SIG-M5 treated with dmso at 0.1 percent for 504 hours (cell line): Measurements from ENCODE around the gene DCAF12.
"Not testable (repeated sequence)": the region's sequence is repeated elsewhere in the genome, so short reads cannot be mapped to it uniquely, and the experiment has no call there.

Experiments used
- DNase-seq: peaks from one replicate; lab custom pipeline; 2025; ENCODE audit not compliant: unreplicated experiment; lab: John Stamatoyannopoulos, UW

The DCAF12 gene

DNA sequence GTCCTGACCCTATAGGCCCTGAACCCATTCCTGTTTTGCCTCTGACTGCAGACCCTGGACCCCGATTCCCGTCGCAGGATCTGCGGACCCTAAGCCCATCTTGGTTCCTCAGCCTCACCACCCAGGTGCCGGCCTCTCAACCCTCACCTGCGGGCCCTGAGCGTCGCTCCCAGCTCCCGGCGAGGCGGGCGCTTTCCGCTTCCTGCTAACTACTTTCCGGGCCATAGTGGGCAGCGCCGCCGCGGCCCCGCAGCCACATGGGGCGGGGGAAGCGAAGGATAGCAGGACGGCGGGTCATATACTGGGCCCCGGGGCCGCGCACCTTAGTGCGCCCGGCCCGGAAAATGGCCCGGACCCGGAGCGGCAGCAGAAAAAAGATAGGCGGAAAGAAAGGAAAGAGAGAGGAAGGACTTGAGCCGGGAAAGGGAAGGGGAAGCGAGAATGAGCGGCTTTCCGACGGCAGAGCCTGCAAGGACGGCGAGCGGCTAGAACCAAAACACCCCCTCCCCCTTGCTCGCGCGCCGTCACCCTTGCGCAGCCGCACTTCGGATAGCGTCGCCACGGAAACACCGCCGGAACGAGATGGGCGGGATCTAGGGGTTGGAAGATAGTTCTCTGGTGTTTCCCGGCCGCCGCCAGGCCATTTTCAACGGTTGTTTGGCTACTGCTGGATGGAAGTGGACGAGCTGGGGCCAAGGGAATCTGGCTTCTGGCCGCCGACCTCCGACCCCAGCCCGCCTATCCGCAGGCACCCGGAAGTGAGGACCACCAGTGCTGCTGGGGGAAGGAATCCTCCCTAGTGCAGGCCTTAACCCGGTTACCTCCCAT is at the start of gene DCAF12:
DCAF12 (minus strand) TSS at position 492 of the 828 bp plus-strand sequence; CDS start at position 225, 267 bp downstream.
- DNase-seq: peak; percentile 89

DNA sequence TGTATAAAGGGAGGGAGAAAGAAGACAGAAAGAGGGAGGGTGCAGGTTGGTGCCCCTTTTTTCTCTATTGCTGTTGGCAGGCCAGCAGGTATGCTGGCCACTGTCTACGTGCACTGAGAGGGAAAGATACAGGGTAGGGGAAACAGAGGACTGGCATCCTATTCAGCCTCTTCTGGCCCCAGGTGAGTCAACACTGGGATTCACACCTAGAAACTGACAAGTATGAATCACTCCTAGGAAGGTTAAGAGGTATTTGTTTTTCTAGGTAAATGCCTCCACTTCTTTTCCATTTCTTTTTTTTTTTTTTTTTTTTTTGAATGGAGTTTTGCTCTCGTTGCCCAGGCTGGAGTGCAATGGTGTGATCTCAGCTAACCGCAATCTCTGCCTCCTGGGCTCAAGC is 49.6 kb upstream of the DCAF12 start:
- DNase-seq: no peak

DNA sequence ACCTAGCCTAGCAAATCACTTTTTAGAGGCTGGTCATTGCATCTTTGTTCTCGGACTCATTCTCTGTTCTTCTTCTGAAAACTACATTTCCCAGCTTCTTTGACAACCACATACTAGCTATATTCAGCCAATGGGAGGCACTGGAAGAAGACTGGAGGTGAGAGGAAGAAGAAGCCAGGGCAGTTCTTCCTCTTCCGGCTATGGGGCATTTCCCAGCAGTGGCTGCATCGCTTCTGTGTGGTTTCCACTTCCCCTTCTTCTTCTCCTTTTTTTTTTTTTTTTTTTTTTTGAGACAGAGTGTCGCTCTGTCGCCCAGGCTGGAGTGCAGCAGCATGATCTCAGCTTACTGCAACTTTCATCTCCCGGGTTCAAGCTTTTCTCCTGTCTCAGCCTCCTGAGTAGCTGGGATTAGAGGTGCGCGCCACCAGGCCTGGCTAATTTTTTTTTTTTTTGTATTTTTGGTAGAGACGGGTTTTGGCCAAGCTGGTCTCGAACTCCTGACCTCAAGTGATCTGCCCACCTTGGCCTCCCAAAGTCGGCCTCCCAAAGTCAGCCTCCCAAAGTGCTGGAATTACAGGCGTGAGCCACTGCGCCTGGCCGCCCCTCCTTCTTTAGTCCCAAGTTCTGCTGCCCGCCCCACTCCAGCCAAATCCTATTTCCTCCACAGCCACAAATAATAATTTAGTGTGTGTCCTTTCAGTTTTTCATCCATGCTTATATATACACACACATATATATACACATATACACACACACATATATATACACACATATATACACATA is 45.4 kb upstream of the DCAF12 start:
- DNase-seq: peak; percentile 86

DNA sequence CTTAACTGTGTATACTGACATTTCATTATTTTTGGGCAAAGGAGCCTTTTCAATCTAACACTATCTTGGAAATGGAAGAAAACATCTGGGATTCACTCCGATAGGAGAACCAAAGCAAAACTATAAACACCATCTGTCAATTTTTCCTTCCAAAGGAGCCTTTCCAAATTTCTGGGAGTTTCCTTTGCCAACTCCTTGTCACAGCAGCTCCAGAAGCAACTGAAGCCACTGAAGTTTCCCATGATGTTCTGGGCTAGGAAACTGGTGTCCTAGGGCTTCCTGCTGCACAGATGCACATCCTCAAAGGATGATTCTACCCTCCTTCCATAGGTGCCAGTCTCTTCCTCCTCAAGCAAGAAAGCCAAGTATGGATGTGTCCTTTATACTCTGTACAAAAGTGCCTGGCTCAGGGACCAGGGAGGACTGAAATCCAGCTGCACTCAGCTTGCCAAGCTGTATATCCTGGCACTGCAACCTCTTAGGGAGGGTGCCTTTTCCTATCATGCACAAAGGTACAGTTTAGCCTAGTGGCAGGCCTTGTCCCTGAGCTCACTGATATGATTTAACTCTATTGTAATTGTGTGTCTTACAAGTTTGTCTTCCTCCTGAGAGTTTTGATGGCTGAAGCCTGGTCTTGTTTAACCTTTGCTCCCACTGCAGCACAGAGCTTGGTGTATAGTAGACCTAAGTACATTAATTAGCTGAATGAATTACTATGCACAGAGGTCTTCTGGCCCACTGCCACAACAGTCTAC is 43.9 kb upstream of the DCAF12 start:
- DNase-seq: no peak

DNA sequence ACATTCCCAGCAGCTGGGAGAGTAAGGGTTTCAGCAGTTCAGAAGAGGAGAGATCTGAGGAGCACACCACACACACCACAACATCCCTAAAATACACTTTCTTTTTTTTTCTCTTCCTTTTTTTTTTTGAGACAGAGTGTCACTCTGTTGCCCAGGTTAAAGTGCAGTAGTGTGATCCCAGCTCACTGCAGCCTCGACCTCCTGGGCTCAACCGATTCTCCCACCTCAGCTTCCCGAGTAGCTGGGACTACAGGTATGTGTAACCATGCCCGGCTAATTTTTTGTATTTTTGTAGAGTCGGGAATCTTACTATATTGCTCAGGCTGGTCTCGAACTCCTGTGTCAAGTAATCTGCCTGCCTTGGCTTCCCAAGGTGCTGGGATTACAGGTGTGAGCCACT is 42.6 kb upstream of the DCAF12 start:
- peak; percentile 57 for DNase-seq

DNA sequence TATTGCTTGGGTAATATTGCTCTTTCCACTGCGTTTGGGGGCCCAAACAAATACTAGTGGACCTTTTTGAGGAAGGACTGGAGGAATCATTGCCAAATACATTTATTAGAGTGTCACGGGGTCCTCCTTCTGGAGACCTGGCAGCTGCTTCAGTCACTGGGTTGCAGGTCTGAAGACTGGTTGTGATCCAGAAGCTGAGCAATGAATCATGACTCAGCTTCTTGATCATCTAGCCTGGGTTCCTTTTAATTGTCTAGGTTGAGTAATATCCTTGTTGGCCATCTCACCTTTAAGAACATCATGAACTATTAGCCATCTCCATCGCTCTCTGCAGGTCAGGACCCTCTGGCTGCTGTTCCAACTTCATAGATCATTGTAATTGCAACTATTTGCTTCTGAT is 36.9 kb upstream of the DCAF12 start:
- peak; percentile 19 for DNase-seq

DNA sequence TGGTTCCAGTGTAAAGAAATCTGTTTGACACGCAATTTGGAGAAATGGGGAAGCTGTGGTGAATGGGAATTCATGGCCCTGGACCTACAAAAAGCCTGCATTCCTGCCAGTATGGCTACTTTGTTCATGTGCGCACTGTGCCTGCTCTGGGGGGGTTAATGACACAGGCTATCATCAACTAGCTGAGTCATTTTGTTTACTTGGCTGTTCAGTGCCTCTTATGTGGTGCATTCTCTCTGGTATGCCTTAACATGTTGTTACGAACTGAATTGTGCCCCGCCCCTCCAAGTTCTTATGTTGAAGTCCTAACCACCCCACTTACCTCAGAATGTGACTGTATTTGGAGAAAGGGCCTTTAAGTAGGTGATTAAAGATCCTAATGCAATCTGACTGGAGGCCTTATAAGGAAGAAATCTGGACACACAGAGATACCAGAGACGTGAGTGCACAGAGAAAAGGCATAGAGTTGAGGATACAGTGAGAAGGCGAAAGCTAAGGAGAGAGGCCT is 31.9 kb upstream of the DCAF12 start:
- no peak for DNase-seq

DNA sequence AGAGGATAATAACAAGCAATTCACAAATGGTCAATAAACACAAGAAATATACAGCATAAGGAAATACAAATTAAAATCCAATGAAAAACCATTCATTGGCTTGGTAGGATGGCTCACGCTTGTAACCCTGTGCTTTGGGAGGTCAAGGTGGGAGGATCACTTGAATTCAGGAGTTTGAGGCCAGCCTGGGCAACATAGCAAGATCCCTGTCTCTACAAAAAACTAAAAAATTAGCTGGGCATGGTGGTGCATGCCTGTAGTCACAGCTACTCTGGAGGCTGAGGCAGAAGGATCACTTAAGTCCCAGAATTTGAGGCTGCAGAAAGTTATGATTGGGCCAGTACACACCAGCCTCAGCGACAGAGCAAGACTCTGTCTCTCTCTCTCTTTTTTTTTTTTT is 31.4 kb upstream of the DCAF12 start:
- DNase-seq: no peak

DNA sequence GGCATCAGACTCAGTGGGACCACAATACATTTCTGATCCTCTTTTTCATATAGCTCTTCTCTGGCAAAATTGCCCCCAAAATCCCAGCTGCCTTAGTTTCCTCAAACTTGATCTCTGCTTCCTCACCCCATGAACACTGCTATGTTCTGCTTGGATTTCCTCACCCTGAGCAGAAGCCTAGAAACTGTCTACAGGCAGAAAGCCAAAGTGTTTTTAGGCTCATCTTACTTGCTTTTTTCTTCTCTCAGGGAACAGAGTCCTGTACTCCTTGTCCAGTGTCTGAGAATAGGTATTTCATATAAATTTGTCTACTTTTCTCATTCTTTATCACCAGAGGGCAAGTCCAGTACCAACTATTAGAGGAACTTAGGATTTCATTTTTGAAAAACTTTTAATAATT is 30.8 kb upstream of the DCAF12 start:
- no peak for DNase-seq

DNA sequence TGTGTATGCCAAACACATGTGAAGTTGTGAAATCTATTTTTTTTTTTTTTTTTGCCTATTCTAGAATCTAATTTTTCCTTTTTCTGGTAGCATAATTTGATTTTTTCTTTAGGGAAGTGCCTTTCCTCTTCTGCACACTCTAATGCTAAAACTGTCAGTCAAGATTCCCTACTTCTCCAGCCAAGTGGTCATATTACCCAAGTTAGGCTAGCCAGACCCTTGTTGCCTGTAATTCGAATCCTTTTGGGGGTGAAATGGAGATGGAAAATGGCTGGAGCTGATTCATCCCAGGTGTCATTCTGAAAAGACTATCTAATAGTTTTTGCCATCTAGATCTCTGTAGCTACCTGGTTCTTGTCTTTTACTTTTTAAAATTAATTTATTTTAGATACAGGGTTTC is 27.6 kb upstream of the DCAF12 start:
- no peak for DNase-seq

DNA sequence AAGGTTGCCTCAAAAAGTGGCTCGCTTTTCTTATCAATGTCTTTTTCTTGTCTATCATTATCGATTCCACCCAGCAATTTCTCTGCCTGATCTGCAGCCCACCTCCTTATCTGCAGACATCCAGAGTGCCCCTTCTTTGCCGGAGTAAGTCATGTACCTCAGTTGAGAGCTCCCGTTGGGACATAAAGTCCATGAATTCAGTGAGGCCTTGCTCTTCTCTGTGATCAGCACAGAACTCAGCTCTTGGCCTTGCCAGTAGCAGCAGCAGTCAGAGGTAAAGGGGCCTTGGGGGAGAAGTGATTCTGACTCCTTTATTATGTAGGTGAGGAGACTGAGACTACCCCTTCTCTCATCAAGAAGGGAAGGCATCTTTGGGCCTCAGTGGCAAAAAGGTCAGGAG is 24.9 kb upstream of the DCAF12 start:
- DNase-seq: no peak

DNA sequence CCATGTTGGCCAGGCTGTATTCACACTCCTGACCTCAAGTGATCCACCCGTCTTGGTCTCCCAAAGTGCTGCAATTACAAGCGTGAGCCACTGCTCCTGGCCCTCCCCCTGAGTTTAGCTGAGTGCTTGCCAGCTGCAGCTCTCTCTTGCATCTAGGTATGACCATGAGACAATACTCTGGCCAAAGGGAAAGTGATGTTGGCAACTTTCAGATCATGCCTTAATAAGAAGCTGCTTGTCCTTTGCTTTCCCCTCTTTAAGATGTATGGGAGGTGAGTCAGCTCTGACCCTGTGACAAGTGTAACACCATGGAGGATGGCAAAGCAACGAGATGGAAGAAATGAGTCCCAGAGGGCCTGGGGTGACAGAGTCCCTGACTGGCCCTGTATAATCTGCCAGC is 18.7 kb upstream of the DCAF12 start:
- DNase-seq: no peak

DNA sequence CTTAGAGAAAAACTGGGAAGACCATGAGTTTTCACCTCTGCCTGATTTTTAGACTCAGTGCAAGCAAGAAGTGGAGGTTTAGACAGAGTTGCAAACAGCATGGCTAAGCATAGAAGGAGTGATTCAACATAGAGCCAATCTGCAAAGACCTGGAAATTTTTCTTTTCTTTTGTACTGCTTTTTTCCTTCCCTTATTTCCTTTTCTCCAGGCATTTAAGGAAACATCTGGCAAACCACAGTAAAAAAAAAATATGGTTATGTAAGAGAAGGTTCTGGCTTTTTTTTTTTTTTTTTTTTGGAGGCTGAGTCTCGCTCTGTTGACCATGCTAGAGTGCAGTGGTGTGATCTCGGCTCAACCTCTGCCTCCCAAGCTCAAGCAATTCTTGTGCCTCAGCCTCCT is 16.6 kb upstream of the DCAF12 start:
- DNase-seq: no peak

DNA sequence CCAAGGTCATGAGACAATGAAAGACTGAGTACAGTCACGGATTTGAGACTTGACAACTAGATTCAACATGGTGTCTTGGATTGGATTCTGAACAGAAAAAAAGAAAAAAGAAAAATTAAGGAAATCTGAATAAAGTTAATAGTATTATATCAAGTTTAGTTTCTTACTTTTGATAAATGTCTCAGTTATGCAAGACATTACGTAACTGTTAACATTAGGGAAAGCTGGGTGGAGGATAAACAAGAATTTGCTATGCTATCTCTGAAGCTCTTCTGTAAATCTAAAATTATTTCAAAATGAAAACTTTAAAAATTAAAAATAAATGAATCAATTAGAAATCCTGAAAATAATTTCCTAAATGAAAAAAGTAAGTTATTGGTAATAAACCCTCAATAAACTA is 14.4 kb upstream of the DCAF12 start:
- no peak for DNase-seq

DNA sequence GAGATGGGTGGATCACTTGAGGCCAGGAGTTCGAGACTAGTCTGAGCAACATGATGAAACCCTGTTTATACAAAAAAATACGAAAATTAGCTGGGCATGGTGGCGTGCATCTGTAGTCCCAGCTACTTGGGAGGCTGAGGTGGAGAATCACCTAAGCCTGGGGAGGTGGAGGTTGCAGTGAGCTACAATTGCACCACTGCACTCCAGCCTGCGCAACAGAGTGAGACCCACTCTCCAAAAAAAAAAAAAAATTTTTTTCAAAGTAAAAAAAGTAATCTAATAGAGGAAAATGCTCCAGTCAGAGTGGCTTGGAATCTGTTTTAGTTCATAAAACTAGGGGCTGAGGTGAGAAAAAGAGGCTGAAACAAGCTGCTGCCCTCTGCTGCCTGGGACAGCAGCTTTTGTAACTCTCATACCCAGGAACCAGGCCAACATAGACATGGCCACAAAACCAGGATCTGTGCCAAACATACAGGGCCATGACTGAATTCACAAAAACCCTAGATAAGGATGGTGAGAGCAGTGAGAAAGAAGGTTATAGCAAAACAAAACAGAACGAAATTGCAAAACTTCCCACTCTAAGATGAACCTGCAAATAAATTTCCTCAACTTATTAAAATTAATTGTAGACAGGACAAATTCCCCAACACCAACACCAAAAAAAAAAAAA is 13.1 kb upstream of the DCAF12 start:
- DNase-seq: peak; percentile 46

DNA sequence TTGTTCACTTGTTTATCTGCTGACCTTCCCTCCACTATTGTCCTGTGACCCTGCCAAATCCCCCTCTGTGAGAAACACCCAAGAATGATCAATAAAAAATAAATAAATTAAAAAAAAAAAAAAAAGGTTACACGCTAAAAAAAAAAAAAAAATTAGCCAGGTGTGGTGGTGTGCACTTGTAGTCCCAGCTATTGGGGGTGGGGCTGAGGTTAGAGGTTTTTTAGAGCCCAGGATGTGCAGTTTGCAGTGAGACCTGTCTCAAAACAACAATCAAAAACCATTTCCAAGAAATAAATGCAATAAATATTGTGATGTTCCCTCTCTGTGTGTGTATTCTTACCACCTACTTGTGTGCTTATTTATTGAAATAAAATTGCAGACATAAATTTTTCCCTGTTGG is 12.1 kb upstream of the DCAF12 start:
- DNase-seq: not testable (repeated sequence)

DNA sequence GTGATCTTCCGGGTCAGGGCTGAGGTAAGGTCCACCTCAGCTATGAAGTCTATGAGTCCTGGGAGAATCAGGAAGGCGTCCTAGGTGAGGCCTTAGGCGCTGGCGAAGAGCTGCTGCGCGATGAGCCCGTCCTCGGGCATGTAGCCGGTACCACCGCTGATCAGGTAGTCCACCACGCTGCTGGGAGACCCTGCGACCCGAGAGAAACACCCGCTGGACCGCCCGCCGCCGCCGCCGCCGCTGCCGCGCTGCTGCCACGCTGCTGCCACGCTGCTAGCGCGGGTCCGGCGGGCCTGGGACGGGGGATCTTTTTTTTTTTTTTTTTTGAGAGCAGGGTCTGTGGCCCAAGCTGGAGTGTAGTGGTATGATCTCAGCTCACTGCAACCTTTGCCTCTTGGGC is 8.0 kb upstream of the DCAF12 start:
- no peak for DNase-seq

DNA sequence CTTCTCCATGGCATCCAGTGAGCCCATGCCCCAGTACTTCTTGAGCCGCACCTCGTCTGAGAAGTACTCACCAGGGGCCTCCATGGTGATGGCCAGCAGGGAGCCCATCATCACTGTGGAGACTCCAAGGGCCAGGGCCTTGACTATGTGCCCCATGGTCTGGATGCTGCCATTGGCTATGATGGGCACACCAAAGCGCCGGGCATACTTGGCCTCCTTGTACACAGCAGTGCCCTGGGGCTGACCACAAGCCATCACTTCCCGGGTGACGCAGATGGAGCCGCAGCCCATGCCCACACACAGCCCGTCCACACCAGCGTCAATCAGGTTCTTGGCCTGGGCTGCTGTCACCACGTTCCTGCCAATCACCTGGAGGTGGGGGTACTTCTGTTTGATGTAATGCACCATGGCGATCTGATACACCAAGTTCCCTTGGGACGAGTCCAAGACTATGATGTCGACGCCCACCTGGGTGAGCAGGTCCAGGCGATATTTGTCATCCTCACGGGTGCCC is 7.0 kb upstream of the DCAF12 start:
- no peak for DNase-seq

DNA sequence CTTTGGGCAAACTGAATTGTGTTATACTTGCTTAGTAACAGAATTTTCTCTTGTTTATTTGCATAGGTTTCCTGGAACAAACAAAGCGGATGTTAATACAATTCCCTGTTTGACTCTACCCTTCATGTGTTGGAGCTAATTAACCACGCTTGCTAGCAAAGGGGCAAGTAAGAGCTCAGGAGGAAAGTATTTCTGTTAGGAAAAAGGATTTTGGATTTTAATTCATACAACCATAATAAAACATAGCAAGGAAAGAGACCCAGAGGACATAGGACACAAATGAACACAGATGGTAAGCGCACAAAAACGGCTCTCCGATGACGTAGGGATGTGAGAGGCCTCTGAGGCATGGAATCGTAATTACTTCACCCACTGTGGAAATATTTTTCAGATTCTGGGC is 5.1 kb upstream of the DCAF12 start:
- DNase-seq: no peak

DNA sequence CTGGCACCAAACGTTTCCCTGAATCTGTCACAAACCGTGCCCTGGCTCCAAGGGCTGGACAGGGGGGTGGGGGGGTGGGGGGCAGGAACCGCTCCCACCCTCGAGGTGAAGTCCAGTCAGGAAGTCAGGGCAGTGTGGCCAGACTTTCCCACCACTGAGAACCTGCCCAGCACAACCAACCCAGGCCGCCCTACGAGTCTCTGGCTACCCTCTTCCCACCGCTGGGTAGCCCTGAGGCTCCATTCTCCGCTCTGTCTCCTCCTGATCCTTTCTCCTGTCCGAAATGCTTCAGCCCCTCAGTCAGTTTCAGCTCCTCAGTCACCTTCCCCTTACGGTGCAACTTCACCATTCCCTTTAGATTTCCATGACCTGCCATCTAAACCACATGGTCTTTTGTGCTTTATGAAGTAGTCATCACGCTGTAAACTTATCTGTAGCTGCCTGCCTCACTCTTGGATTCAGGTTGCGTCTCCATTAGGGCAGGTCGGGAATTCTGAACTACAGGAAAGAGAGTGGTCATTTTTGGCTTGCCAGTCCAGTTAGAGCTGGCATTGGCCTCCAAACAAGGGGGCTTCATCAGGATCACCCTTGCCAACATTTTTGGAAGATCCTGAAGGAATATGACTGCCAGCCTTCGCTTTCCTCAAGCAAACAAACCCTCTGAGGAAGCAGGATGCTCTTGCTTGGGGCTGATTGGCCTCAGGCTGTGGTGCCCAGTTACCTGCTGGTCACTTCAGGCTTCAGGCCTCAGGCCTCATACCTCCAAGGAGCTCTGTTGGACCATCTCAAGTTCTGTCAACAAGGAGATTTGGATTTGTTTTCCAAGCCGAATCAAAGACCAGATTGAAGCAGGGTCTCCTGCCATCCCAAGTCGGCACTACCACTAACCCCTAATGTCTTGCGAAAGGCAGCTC is 794 bp upstream of the DCAF12 start:
- DNase-seq: no peak
